HCT116 (cell line): ENCODE measurements around the gene HCN4. TPM values are rescaled to one million over a fixed set of nuclear protein-coding genes. Genes with fewer than 3 reads are reported as not detected.

Experiments used
- ATAC-seq: fragments of 200-7000 bp; cut with Tn5 transposase; 2 replicates; pipeline ENCODE4 v1.9.1; 2020; ENCODE audit warnings: mild to moderate bottlenecking, moderate library complexity
- BruUV-seq: library from RNA; stranded (reverse); fragments of 400-500 nt; replicated peaks from 2 replicates; lab custom pipeline; 2021; lab: Mats Ljungman, UMichigan
- CTCF ChIA-PET: fragments of 300-600 bp; sonication (Branson Sonifier 250); formaldehyde crosslinking; loops from one replicate; lab custom pipeline; 2021; ENCODE audit warnings: antibody characterized with exemption; lab: Charles Lee
- POLR2A ChIA-PET: fragments of 300-600, 350-600 bp; sonication (Branson Sonifier 250); formaldehyde crosslinking; loops from one replicate; lab custom pipeline; 2021; ENCODE audit warnings: antibody characterized with exemption; lab: Charles Lee
- RAD21 ChIA-PET, 2 experiments: fragments of 300-600 bp; sonication (Branson Sonifier 250); formaldehyde crosslinking; loops; one replicate each; lab custom pipeline; 2023; ENCODE audit warnings: low total read pairs in 2 of 2; ENCODE audit not compliant: uncharacterized antibody in 2 of 2, unreplicated experiment in 2 of 2, low non-redundant PET in 1 of 2; lab: Charles Lee
- DNase-seq: peaks from one replicate; pipeline ENCODE4 v3.0.0-alpha.2; 2010; ENCODE audit warnings: low read depth, low spot score
- H2AFZ ChIP-seq: fragments of 200-600 bp; shearing (Covaris generic), sonication (generic); 2 replicates; pipeline ENCODE4 v1.6.1; 2017; ENCODE audit warnings: low read depth, mixed run types, mixed read lengths, antibody characterized with exemption, low read length; ENCODE audit not compliant: poor library complexity, severe bottlenecking
- H3K27ac ChIP-seq: 2 replicates; pipeline ENCODE4 v1.5.1; 2012; ENCODE audit warnings: low read depth, low read length
- H3K27me3 ChIP-seq: fragments of 200-600 bp; sonication (generic); 2 replicates; pipeline ENCODE4 v1.6.1; 2016; ENCODE audit warnings: mixed run types, low read length, mixed read lengths; ENCODE audit not compliant: insufficient read depth
- H3K36me3 ChIP-seq, 2 experiments: fragments of 200-500 bp in 1 of 2; fragments of 200-600 bp in 1 of 2; sonication (Bioruptor generic) in 1 of 2; sonication (generic) in 1 of 2; 2 replicates each; pipeline versions ENCODE4 v1.5.1 to v1.6.1; 2014 to 2016; ENCODE audit warnings: low read length in 2 of 2, inconsistent platforms in 1 of 2, mixed read lengths in 1 of 2, mixed run types in 1 of 2; ENCODE audit not compliant: insufficient read depth in 2 of 2, control insufficient read depth in 1 of 2
- H3K4me1 ChIP-seq, 2 experiments: fragments of 200-600 bp in 1 of 2; sonication (generic) in 1 of 2; 2 replicates each; pipeline versions ENCODE4 v1.5.1 to v1.6.1; 2012 to 2017; ENCODE audit warnings: low read length in 2 of 2, inconsistent platforms in 1 of 2, mild to moderate bottlenecking in 1 of 2, mixed read lengths in 1 of 2, mixed run types in 1 of 2, moderate library complexity in 1 of 2; ENCODE audit not compliant: insufficient read depth in 2 of 2, control insufficient read depth in 1 of 2
- H3K4me2 ChIP-seq: fragments of 200-600 bp; sonication (generic); 2 replicates; pipeline ENCODE4 v1.6.1; 2017; ENCODE audit warnings: mixed run types, low read length, mixed read lengths
- H3K4me3 ChIP-seq, 2 experiments: fragments of 200-600 bp in 1 of 2; sonication (generic) in 1 of 2; replicated peaks in 1 of 2; 2 replicates each; pipeline ENCODE4 v1.5.1; 2011 to 2016; ENCODE audit warnings: low read length in 2 of 2, control low read depth in 1 of 2, low read depth in 1 of 2, mild to moderate bottlenecking in 1 of 2, mixed read lengths in 1 of 2, mixed run types in 1 of 2
- H3K79me2 ChIP-seq: fragments of 200-600 bp; sonication (generic); 2 replicates; pipeline ENCODE4 v1.6.1; 2017; ENCODE audit warnings: mild to moderate bottlenecking, mixed run types, low read length, moderate library complexity, mixed read lengths; ENCODE audit not compliant: insufficient read depth
- H3K9ac ChIP-seq: fragments of 200-600 bp; sonication (generic); 2 replicates; pipeline ENCODE4 v1.6.1; 2016; ENCODE audit warnings: low read length, mixed read lengths
- H3K9me2 ChIP-seq: fragments of 200-600 bp; sonication (generic), shearing (Covaris generic); 2 replicates; pipeline ENCODE4 v1.6.1; 2017; ENCODE audit warnings: mixed run types, mild to moderate bottlenecking, moderate library complexity; ENCODE audit not compliant: insufficient read depth
- H3K9me3 ChIP-seq, 2 experiments: fragments of 200-500 bp in 1 of 2; fragments of 200-600 bp in 1 of 2; sonication (Bioruptor generic) in 1 of 2; sonication (generic) in 1 of 2; 2 replicates each; pipeline ENCODE4 v1.6.1; 2014 to 2017; ENCODE audit warnings: low read length in 2 of 2, mixed read lengths in 2 of 2, inconsistent platforms in 1 of 2, low read depth in 1 of 2, mild to moderate bottlenecking in 1 of 2, mixed run types in 1 of 2, moderate library complexity in 1 of 2; ENCODE audit not compliant: control insufficient read depth in 1 of 2, insufficient read depth in 1 of 2
- H4K20me1 ChIP-seq: fragments of 200-600 bp; sonication (generic), shearing (Covaris generic); 2 replicates; pipeline ENCODE4 v1.6.1; 2017; ENCODE audit warnings: mixed run types, mild to moderate bottlenecking, moderate library complexity; ENCODE audit not compliant: insufficient read depth
- FOSL1 ChIP-seq: IDR thresholded peaks from 2 replicates; pipeline ENCODE4 v1.6.1; 2012; ENCODE audit warnings: low read depth
- JUND ChIP-seq: IDR thresholded peaks from 2 replicates; pipeline ENCODE4 v1.6.1; 2012
- POLR2AphosphoS5 ChIP-seq: IDR thresholded peaks from 2 replicates; pipeline ENCODE4 v1.6.1; 2011; ENCODE audit warnings: mild to moderate bottlenecking, low read depth, low read length, moderate library complexity
- RAD21 ChIP-seq: IDR thresholded peaks from 2 replicates; pipeline ENCODE4 v1.6.1; 2012; ENCODE audit warnings: low read depth, mild to moderate bottlenecking
- REST ChIP-seq: IDR thresholded peaks from 2 replicates; pipeline ENCODE4 v1.6.1; 2012; ENCODE audit warnings: low read depth
- TCF7L2 ChIP-seq: IDR thresholded peaks from 2 replicates; pipeline ENCODE4 v1.7.0; 2011; ENCODE audit warnings: borderline replicate concordance, inconsistent platforms; ENCODE audit not compliant: insufficient read depth, insufficient read length; ENCODE audit errors: extremely low read depth
- YY1 ChIP-seq: IDR thresholded peaks from 2 replicates; pipeline ENCODE4 v1.6.1; 2011; ENCODE audit warnings: low read length, low read depth, moderate library complexity, mild to moderate bottlenecking; ENCODE audit not compliant: insufficient replicate concordance; ENCODE audit errors: extremely low read depth
- ZFX ChIP-seq: fragments of 450-650 bp; IDR thresholded peaks from 2 replicates; pipeline ENCODE4 v1.6.1; 2017
- ZNF274 ChIP-seq: fragments of 200-500 bp; sonication (Bioruptor generic); IDR thresholded peaks from 2 replicates; pipeline ENCODE4 v1.6.1; 2014; ENCODE audit warnings: mild to moderate bottlenecking, low read depth, low read length, inconsistent platforms
- intact Hi-C: fragments of 100-400 bp; cut with micrococcal nuclease; formaldehyde crosslinking; loops from 2 replicates; pipeline ENCODE4 v1.10.0; 2022
- total RNA-seq: library from RNA; stranded (reverse); gene quantifications from one replicate; pipeline ENCODE4 v1.2.1, GENCODE V29; 2021; ENCODE audit not compliant: unreplicated experiment

HCN4 gene
- total RNA-seq, 1 experiment from 2014 or later = 1.7 TPM

- Histone ChIP-seq H3K4me2 (no peak overlapping the region), H2AFZ (no peak overlapping the region), H3K9me2 (no peaks in the 10 kb centered on the region), H3K36me3 (peaks cover 0 to 8% of the 10 kb centered on the region in 2 experiments; a peak in 2 of 4 replicates), H3K4me1 (no peaks in the 10 kb centered on the region), H3K4me3 (no peak overlapping the region), H3K27me3 (no peaks in the 10 kb centered on the region), H4K20me1 (no peaks in the 10 kb centered on the region), H3K79me2 (no peaks in the 10 kb centered on the region), H3K9me3 (no peaks in the 10 kb centered on the region), H3K27ac (no peak overlapping the region), H3K9ac (no peak overlapping the region)
- no peak for ATAC-seq
- RAD21 ChIA-PET = no interaction called here
- POLR2A ChIA-PET = no interaction called here
- CTCF ChIA-PET = interaction anchor here (0.9 kb wide), 1 partner anchor 7 kb away, joined by 4 read pairs; no protein-coding TSS in a partner anchor
- BruUV-seq = no TSS peak
- intact Hi-C loops = no loop called here
- no peak for TF ChIP-seq JUND
- no peak for TF ChIP-seq FOSL1
- TF ChIP-seq POLR2AphosphoS5 = no peak
- no peak for TF ChIP-seq TCF7L2
- TF ChIP-seq ZFX = no peak
- no peak for TF ChIP-seq ZNF274
- no peak for TF ChIP-seq YY1
- TF ChIP-seq REST = no peak
- TF ChIP-seq RAD21 = no peak
- no peak for DNase-seq
Measured at GRCh38 chr15:73298522-73299245, 70.1 kb downstream of the HCN4 start.
